Ureter (tissue), 1 donor: ENCODE data around the gene CBLB. TPM values are rescaled to one million over a fixed set of nuclear protein-coding genes. Genes with fewer than 3 reads are reported as not detected.

Source experiments
- DNase-seq: peaks from one replicate; pipeline ENCODE4 v3.0.0-alpha.2; 2020; ENCODE audit warnings: low spot score
- total RNA-seq: library from RNA; stranded (reverse); gene quantifications from one replicate; pipeline ENCODE4 v1.2.4, GENCODE V29; 2023
- donor health status: DM: yes; HTN: yes; CAD: no.

The CBLB gene
- total RNA-seq, 1 donor from 2014 or later: 90.8 TPM

DNA sequence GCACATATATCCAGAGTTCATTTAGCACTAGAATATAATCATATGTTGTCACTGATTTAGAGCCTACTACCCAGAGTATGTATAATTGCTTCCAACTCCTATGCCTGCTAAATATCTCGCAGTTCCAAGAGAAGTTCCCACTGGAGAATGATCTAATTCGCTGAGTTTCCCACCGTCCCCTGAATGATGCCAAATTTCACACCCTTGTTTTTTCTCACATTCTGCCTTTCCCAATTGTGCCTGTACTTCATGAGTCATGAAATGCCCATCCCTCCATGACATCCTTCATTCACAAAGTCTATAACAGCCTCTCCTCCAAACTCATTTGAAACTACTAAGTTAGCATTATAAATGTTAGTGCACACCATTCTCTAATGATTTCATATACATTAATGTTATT is 177.2 kb downstream of the CBLB start:
- no peak for DNase-seq

DNA sequence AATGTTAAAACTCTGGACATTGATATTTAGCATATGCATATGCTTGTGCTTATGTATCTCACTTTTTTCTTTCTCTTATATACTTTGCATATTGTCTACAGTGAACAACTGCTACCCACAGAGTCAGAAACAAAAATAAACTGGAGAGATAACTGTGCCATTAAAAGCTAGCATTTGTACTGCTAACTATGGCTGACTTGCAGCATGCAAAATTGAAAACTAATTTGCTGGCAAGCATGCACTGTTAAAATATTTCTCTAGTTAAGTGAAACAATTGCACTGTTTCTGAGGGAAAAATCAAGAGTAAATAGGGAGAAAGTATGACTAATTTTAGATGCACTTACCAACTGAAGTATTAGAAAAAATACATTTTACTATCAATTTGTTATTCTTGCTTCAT is 177.8 kb downstream of the CBLB start:
- DNase-seq: no peak

DNA sequence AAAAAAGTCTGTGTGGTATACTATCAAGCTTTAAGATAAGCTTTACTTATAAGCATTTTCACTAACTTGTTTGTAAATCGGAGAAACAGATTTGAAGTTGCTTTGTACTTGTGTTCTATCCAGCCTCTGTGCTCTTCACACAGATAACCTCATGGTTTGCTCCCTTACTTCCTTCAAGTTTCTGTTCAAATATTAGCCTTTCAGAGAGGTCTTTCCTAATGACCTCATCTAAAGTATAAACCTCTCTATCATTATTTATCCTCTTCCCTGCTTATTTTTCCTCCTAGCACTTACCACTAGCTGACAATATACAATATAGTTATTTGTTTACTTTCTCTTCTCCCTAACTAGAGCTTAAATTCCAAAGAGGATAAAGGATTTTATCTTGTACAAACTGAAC is 180.0 kb downstream of the CBLB start:
- no peak for DNase-seq

DNA sequence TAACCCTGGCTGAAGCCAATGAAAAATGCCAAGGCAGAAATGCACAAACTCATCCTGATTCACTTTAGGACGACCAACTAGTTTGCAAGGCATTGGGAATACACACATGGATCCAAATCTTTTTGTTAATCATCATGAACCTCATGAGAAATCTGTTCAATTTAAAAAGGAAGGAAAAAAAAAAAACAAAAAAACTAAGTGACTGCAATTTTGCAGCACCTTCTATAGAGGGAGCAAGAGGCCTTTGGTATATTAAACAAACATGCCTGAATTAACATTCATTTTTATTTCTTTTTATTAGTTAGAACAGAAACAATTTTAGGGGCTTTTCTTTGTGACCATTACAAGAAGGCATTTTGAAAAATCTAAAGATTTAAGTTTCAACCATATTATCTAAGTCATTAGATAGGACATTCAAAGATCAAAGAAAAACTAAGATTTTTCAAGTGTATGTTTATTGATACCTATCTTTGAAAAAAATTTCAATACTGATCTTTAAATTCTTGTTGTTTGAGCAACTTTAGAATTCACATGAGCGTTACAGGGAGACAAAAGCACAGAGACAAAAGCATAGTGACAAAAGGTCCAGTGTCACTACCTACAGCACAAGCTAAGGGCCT is 182.4 kb downstream of the CBLB start:
- no peak for DNase-seq

DNA sequence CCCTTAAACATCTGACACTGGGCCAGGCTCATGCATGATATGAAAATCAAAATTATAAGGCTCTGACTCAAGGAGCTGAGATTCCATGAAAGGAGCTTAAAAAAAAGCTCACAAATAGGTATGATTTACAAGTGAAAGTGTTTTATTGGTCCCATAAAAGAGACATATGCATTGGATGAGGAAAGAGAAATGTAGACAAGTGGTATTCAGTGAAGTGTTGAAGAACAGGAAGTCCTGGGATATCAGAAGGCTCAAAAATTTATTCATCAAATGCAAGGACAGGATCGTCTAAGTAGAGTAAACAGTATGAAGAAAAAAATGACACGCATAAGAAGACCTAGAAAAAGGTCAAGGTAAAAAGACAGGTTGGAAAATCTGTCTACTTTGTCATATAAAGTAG is 188.9 kb downstream of the CBLB start:
- no peak for DNase-seq

DNA sequence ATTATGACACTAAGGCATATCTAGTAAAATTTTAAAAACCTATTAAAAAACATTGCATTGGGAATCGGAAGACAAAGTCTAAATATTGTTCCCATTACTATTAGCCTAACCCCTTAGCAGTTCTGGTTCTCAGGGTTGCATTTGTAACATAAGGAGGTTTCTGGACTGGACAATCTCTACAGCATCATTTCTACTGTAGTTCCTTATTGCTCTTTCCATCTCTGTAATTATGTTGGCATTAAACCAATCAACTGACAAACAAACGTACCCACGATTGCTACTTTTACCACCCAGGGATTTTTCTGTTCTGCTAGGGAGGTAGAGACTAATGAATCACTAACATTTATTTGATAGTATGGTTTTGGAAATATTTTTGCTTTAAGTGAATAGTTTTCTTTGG is 190.8 kb downstream of the CBLB start:
- DNase-seq: no peak

DNA sequence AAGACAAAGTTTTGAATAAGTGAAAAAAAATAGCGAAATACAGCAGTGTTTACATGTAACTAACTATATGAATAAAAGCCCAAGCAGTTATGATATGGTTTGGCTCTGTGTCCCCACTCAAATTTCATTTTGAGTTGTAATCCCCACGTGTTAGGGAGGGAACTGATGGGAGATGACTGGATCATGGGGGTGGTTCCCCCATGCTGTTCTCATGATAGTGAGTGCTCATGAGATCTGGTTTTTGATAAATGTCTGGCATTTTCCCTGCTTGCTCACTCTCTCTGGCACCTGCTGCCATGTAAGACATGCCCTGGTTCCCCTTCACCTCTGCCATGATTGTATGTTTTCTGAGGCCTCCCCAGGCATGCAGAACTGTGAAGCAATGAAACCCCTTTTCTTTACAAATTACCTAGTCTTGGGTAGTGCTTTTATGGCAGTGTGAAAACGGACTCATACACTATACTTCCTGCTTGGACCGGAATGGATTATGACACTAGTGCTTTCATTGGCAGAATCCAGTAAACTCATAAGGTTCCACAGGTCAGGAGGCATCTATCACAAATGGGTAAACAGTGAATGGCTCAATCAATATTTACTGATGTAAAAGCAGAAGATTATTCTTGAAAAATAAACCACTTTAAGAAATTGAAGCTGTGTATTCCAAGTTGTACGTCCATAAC is 192.1 kb downstream of the CBLB start:
- no peak for DNase-seq

DNA sequence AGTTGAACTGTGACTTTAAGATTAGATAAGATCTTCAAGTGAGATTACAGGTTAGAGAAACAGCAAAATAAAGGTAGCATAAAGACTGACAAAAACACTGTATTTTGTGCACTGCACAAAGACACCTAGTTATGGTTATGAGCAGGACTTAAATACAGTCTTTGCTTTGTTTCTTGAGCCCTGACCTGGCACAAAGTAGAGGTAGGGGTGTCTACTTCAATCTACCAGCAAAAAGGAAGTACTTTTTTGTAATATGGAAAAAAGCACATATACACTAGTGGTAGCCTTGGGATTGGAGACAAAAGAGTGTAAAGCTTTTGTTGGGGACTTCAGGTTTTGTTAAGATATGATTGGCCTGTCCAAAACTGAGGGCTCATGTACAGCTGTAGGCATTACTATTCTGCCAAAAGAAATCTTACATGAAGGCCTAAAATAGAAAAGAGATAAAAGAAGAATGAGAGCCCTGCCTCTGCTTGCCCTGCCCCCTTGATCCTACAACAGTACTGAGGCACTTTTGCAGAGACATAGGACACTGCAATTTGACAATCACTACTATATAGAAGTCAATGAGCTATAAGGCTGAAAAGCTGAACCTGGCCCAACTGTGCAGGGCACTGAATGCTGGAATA is 194.3 kb downstream of the CBLB start:
- no peak for DNase-seq

DNA sequence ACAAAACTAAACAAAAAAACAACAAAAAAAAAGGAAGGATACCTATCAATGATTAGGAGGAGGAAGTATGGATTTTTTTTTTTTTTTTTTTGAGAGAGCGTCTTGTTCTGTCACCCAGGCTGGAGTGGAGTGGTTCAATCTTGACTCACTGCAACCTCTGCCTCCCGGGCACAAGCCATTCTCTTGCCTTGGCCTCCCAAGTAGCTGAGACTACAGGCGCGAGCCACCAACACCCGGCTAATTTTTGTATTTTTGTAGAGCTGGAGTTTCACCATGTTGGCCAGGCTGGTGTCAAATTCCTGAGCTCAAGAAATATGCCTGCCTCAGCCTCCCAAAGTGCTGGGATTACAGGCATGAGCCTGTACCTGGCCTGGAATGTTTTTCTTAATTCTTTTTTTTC is 195.8 kb downstream of the CBLB start:
- DNase-seq: no peak

DNA sequence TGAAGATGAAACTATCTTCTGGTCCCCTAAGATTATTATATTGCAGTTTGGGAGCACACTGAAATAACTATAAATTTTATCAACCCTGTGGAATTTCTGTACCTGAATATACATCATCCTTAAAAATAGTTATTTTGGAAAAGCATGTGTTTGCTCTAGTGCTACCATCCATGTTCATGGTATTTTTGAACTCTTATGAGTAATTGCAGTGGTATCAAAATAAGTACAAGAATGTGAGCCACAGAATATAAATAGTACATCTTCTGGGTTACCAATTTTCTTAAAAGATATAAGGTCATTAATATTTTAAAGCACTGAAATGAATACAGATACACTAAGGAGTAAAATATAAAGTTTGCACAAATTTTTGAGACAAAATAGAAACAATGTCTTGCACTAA is 206.5 kb downstream of the CBLB start:
- no peak for DNase-seq

DNA sequence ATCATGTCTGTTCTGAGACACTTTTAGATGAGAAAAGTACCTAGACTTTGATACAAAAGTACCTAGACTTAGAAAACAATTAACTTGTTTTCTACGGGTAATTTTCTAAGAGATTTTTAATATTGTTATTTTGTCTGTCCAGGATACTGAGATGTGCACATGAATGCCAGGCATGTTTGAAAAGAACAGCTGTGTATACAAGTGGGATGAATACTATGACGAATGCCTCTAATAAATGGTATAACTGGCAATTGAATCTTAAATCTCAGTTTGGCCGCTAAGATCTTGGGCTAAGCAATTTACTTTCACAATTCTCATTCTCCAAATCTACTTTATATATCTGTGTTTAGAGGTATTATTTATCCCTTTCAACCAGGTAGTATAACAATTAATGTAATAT is 207.4 kb downstream of the CBLB start:
- DNase-seq: no peak

DNA sequence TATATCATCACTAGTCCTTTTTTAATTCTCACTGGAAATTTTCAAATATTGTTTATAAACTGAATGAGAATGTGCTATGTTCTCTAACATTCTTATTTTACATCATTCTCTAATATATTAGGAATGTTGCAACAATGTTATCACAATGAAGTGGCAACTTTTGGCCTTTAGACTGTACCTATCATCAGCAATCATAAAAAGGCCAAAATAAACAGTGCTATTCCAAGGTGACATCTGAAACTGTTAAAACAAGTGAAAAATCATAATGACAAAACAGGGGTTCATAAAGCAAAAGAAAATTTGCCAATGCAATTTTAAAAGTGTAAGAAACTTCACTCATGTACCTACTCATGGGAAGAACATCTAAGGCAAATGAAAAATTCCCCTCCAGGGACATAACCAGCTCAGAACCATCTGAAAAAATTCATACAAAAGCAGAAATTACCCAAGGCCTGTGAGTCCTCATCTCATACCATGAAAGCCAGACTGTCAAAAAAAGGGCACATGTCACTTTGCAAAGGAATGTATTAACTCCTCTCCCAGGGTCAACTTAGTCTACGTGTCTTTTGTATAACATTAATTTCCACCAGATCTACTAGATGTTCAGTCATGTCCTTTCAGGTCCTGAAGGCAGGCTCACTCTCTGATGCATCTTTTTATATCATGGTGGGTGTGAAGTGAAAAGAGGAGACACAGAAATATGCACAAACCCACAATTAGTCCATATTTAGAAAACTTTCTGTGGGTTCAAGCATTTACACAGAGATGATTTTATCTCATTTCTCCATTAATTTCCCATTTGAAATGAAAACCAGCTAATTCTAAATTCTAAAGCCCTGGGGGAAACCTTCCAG is 211.9 kb downstream of the CBLB start:
- DNase-seq: no peak

DNA sequence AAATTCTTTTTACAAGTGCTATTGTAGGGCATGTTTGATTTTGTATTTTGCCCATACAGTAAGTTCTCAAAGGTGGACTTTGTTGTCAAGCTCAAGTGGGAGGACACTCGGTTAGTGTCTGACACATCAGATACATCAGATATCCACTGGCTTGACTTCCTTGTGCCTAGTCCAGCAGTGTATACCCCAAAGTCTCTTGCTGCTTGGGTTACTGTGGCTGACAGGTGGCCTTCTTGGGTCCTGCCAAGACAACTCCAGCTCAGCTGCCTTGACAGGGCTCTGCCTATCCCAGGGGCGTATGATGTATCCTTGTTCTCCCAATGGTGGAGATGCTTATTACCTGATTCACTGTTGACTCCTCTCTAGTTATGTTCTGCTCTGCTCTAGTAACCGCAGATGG is 214.9 kb downstream of the CBLB start:
- no peak for DNase-seq

DNA sequence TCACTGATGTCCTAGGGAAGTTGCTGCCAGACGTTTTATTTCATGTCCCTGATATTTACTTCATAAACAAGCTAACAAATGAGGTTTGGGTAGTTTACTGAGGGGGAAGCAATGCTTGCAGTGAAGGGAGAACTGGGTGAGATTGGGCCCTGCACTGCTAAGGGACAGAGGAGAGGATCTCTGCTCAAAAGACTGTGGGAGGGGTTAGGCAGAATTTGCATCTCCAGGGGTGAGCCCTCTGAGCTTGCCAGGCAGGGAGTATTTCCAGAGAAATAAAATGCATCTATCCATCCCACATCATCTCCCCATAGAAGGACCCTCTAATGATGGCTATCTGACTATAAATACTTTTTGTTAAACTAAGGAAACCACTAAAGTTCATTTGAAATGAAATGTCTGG is 215.6 kb downstream of the CBLB start:
- no peak for DNase-seq

DNA sequence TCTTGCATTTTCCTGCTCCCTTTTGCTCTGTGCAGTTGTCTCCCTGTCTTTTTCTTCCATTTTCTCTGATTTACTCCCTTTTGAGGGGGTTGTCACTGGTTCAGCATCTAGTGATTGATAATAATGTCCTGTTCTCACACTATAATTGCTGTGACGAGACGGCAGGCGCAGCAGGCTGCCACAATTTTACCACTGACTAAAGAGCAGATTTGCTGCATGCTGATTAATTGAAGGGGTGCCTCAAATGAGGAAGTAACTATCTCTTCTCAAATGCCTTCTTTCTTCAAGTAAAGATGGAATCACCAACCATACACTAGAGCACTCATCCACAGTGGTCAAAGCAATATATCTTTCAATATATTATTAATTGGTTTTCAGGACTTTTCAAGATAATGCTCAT is 219.3 kb downstream of the CBLB start:
- no peak for DNase-seq

DNA sequence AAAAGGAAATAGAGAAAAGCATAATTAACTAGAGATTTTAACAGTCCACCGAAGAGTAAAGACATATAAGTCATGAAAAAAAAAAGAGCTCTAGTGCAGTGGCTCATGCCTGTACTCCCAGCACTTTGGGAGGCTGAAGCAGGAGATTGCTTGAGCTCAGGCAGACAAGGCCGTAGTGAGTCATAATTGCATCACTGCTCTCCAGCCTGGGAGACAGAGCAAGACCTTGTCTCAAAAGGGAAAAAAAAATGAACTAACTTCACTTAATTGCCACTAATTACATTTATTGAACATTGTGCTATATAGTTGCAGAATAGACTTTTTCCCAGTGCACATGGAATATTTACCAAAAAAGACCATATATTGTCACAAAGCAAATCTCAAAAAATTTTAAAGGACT is 221.8 kb downstream of the CBLB start:
- no peak for DNase-seq

DNA sequence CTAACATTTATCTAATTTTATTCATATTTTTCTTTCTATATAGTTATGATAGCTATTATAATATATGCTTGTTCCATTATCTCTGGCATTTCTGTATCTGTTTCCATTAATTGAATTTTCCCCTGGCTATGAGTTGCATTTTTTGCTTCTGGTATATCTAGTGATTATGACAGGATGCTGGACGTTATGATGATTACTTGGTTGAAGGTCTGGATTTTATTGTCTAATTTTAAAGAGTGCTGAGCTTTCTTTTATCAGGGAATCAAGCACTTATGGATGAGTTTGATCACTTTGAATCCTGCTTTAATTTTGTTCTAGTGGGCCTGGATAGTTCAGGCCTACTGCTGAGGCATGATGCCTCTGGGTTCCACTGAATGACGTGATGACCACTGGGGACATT is 229.7 kb downstream of the CBLB start:
- DNase-seq: no peak

DNA sequence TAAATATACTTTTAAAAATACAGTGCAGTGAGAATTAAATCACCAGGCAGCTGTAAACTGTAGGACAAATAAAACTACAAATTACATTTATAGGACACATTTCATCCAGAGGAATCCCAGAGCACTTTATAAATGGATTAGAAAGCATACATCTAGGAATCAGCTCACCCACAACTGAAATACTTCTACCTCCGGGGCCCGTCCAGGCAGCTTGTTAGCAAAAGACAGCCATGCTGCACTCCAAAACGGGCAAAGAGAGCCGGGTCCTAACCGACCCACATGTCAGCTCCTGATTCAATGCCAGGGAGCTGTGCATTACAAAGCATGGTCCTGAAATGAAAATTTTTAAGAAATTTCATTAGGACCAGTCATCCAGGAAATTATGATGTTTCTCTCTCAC is 234.1 kb downstream of the CBLB start:
- no peak for DNase-seq

DNA sequence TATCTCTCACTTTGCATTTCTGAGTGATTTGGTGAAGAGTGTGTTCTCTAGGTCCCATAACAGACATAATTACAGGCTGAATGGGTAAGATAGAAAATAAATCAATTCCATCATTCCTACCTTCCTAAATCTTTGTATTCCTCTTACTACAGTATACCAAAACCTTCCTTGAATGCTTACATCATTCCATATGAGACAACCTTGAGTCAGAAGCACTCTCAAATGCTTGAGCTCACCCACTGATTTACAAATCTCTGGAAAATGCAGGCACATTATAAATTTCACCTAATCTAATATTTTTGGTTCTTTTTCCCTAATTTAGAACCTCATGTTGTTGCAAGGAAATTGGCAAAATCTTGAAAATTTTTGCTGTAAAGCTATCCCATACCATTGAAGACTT is 239.1 kb downstream of the CBLB start:
- DNase-seq: no peak

DNA sequence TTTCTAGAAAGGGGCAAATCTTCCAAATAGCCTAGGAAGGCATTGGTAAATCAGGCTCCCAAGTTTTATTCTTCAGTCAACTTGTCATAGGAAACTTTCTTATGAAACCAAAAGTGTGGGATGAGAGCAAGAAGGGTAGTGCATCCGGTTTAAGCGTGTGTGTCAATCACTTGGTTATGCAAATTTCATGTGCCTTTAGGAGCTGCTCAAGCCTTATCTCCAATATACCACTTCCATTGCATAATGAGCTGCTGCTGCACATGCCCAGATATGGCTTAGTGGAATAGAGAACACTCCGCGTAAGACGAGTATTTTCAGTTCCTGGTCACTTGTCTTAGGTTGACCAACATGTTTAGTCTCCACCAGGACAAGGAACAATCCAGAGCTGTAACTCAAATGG is 242.1 kb downstream of the CBLB start:
- no peak for DNase-seq

DNA sequence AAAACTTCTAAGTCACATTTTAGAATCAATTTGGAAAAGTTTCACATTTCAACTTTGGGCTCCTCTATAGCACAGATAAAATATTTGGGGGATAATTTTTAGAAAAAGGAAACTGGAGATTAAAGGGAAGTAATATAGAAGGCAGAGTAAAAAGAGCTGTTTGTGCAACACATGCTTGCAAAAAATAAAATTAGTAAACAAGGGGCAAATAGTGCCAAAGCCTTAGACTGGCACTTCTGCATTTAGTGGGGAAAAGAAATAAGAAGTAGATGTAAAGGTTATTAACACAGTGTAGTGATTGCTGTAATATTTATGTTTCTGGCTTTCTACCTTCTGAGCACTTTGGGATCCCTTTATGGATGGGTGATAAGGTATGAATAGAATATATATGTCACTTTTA is 246.6 kb downstream of the CBLB start:
- DNase-seq: no peak

DNA sequence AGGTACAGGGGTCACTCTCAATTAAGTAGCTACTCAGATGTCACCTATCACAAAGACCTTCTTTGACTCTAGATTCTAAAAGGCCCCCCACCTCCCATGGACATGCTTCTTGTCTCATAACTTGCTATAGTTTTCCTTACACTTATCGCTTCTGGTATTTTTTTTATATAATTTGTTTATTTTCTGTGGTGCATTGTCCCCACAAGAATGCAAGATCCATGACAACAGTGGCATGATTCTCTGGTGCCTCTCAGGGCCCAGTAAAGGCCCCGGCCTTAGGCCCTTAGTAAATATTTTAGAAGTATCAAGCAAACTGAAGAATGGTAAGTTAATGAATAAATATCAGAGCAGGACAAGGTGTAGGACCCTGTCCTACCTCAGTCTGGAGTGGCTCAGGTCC is 248.6 kb downstream of the CBLB start:
- no peak for DNase-seq

DNA sequence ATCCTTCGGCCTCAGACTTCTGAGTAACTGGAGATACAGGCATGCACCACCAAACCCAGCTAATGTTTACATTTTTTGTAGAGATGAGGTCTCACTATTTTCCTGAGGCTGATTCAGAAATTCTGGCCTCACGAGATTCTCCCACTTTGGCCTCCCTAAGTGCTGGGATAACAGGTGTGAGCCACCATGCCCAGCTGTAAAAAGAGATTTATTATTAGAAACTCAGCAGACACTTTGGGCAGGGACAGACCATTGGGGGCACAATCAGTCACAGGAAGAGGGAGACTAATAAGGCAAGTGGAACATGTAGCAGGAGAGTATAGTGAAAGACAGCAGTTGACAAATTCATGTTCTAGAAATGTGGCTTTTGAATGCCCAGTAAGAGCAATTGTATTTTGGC is 249.2 kb downstream of the CBLB start:
- no peak for DNase-seq
